Right ventricle myocardium superior (tissue), 1 donor: Measurements from ENCODE around the gene USP6NL. TPM values are rescaled to one million over a fixed set of nuclear protein-coding genes. Genes with fewer than 3 reads are reported as not detected.

Experiments
- ATAC-seq: fragments of 200-7000 bp; cut with Tn5 transposase; one replicate; pipeline ENCODE4 v1.9.1; 2020; ENCODE audit warnings: mild to moderate bottlenecking; ENCODE audit not compliant: poor library complexity
- DNase-seq: peaks from one replicate; pipeline ENCODE4 v3.0.0-alpha.2; 2020
- intact Hi-C: fragments of 100-400 bp; cut with DNase I; formaldehyde crosslinking; loops from one replicate; pipeline ENCODE4 v1.11.2; 2022
- total RNA-seq: library from RNA; stranded (reverse); fragmentation: NEBNext Ultra II Directional; extraction: Animal tissue kit (Norgen Biotek cat#: 25700); gene quantifications from one replicate; pipeline ENCODE4 v1.2.1, GENCODE V29; 2021
- donor health status: DM: no; HTN: yes; CAD: no; lungs with severe emphysema.

USP6NL gene
- total RNA-seq, 1 donor from 2014 or later = 5.2 TPM

DNA sequence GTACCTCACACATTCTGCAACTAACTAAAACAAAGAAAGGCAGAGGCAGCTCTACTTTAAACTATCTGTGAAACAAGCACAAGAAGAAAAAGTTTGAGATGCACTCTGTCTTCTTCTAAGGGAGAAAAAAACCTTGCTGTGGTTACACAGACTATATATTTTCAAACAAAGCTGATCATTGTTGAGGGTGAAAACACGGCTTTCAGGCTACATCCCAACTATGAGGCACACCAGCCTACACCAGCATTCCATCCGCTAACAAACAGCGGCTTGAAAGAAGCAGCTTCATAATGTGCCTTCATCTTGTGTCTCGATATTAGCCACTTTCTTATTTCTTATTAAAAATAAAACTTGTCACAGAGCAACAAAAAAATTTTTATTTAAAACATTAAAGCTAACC is 79.1 kb downstream of the USP6NL start:
- DNase-seq (no peak), ATAC-seq (peak; percentile 68)
- intact Hi-C loops = no loop called here

DNA sequence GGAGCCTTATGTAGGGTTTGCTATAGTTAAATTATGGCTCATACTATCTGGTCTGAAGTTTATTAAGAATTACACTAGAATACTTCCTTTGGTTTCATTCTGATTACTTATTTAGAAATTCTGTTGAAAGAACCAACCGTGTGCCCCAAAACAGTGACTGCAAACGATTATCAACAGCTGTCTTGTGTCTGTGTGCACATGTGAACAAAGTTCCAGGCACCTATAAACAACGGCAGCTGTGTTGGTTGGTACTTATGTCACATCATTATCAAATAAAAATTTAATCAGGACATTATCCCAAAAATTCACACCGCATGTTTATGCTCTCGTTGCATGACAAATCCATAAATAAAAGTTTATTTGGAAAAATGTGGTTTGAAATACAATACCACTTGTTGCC is 80.6 kb downstream of the USP6NL start:
- no peak for ATAC-seq
- no peak for DNase-seq
- intact Hi-C loops = no loop called here

- intact Hi-C loops = loop anchor here (10.0 kb wide), 1 partner anchor 85 kb away; the partner anchor contains the start of gene USP6NL
- DNase-seq = no peak
- ATAC-seq = no peak
These were observed 82.1 kb downstream of the USP6NL start for GRCh38 chr10:11529276-11529903.

GRCh38 chr10:11528286-11528685 is 83.2 kb downstream of the USP6NL start:
- no peak for DNase-seq
- no peak for ATAC-seq
- intact Hi-C loops = loop anchor here (10.0 kb wide), 1 partner anchor 87 kb away; the partner anchor contains the start of gene USP6NL

- ATAC-seq (no peak), DNase-seq (no peak)
- intact Hi-C loops = loop anchor here (10.0 kb wide), 1 partner anchor 87 kb away; the partner anchor contains the start of gene USP6NL
These were observed 83.7 kb downstream of the USP6NL start for GRCh38 chr10:11527691-11528255.

DNA sequence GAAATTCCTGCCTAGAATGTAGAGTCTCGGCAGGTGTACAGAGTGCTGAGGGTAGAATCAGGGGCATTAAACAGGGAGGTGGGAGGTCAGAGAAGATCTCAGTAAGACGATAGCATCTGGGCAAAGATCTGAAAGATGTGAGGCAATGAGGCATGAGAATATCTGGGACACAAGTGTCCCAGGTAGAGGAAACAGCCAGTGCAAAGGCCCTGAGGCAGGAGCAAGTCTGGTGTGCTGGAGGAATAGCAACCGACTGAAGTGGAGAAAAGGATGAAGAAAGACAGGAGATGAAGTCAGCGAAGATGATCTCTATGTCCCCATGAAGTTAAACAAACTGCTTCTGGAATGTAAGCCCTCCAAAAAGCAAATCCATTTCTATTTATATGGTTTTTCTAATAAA is 84.4 kb downstream of the USP6NL start:
- no peak for DNase-seq
- ATAC-seq = no peak
- intact Hi-C loops = loop anchor here (10.0 kb wide), 1 partner anchor 88 kb away; the partner anchor contains the start of gene USP6NL

GRCh38 chr10:11525503-11525902 is 85.9 kb downstream of the USP6NL start:
- peak; percentile 71 for ATAC-seq
- peak; percentile 84 for DNase-seq
- intact Hi-C loops = loop anchor here (10.0 kb wide), 1 partner anchor 89 kb away; the partner anchor contains the start of gene USP6NL

- ATAC-seq (peak; percentile 85), DNase-seq (peak; percentile 56)
- intact Hi-C loops = loop anchor here (10.0 kb wide), 1 partner anchor 92 kb away; the partner anchor contains the start of gene USP6NL
These were observed 88.6 kb downstream of the USP6NL start for GRCh38 chr10:11522821-11523245.

DNA sequence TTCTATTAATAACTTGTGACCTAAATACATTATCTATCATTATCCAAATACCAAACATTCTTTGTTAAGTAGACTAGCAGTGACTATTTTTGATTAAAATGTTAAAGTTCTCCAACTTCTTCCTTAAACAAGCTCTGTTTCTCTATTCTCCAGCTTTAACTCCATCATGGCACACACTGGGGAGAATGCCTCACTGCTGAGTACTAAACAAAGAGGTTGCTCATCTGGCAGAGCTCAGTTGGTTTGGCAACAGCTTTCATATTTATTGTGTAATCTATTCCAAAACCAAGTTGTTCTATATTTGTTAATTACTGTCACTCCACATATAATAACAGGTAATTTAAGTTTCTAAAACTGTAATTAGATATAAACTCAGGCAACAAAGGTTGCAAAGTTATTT is 89.6 kb downstream of the USP6NL start:
- intact Hi-C loops = loop anchor here (10.0 kb wide), 1 partner anchor 93 kb away; the partner anchor contains the start of gene USP6NL
- peak; percentile 71 for ATAC-seq
- DNase-seq = no peak

- ATAC-seq = no peak
- DNase-seq = no peak
- intact Hi-C loops = loop anchor here (10.0 kb wide), 1 partner anchor 94 kb away; the partner anchor contains the start of gene USP6NL
These were observed 90.6 kb downstream of the USP6NL start for GRCh38 chr10:11520892-11521291.

DNA sequence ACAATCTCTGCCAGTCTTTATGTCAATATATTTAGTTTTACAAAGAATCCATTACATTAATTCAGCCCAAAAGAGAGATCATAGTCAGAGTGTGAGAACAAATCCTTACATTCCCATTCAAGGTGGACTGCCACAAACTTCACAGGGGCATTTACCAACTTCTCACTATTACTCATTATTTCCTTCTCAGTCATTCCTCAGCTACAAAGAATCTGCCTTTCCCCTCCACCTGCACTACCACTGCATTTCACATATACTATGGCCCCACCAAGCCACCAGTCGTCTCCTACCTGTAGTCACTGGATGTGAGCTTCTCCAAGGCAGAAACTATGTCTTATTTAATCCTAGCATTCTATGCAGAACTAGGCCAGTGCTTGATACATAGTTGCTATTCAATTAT is 94.3 kb downstream of the USP6NL start:
- intact Hi-C loops = loop anchor here (5.0 to 10.0 kb wide), 2 partner anchors 210 to 238 kb away; no protein-coding TSS in a partner anchor
- DNase-seq (no peak), ATAC-seq (no peak)

GRCh38 chr10:11516431-11516746 is 95.1 kb downstream of the USP6NL start:
- intact Hi-C loops = loop anchor here (5.0 to 10.0 kb wide), 2 partner anchors 211 to 238 kb away; no protein-coding TSS in a partner anchor
- DNase-seq (no peak), ATAC-seq (no peak)

DNA sequence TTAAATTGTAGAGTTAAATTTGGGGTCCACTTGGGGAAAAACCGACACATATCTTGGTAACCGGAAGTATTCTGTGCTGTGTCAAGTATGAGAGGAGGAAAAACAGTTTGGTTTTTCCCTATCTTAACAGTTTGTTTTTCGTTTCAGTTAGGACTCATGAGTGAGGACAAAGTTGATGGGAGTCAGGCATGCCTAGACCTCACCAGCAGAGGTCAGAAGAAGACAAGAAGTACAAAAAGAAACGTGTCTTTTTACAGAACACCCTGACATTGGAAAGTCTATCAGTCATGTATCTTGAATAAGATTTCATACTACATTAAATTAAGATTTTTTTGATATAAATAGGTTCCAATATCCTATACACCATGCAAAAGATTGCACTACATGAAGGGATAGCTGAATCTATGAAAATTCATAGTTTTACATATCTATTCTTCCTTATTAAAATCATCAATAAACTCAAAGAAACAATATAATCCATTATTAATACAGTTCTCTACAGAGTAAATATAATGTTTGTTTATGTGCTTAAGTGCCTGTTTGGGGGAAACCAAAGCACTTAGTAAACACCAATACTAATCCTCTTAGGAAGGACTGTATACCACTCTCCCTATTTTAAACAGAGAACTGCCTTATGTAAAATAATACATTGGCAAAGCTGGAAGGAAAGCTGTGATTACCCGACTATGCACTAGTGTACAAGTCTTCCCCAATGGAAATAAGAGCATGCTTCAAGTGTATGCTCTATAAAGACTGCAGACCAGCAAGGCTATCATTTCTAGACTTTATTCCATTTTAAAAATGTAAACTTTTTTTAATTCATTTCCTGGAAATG is 95.6 kb downstream of the USP6NL start:
- ATAC-seq (peak; percentile 90), DNase-seq (no peak)
- intact Hi-C loops = loop anchor here (5.0 to 10.0 kb wide), 2 partner anchors 211 to 239 kb away; no protein-coding TSS in a partner anchor

DNA sequence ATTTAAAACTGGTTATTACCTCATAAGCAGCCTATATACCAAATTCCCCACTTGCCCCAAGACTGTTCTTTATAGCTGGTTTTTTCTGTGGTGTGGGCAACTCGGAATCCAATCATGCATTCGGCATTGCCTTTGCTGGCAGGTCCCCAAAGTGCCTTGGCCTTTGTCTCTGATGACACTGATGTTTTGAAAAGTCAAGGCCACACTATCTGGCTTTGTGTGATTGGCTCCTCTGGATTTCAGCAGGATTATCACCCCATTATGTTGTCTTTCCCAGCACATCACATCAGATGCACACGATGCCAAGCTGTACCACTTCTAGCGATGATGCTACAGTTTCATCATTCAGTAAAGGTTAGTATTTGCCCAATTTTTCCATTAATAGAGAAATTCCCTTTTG is 97.7 kb downstream of the USP6NL start:
- intact Hi-C loops = loop anchor here (10.0 kb wide), 1 partner anchor 241 kb away; no protein-coding TSS in a partner anchor
- DNase-seq (no peak), ATAC-seq (no peak)

DNA sequence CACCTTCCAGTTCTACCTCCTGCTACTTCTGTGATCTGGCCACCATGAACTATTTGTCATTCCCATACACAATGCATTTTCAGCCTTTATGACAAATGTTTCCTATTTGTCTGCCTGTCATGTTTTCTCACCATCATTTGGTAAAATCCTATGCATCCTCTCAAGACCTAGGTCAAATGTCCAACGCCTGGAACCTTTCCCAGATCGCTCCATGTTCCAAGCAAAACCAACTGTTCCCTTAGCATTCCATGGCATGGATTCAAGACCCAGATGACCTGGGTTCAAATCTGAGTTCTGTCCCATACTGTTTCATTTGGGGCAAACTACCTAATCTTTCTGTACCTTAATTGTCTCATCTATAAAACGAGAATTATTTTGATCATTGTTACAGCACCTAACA is 98.9 kb downstream of the USP6NL start:
- ATAC-seq (no peak), DNase-seq (no peak)

GRCh38 chr10:11511321-11511720 is 100.1 kb downstream of the USP6NL start:
- ATAC-seq (no peak), DNase-seq (no peak)
- intact Hi-C loops = loop anchor here (10.0 kb wide), 1 partner anchor 243 kb away; no protein-coding TSS in a partner anchor

More for the DNA sequence above, 98.9 kb downstream of the USP6NL start:
- intact Hi-C loops = loop anchor here (10.0 kb wide), 1 partner anchor 242 kb away; no protein-coding TSS in a partner anchor

DNA sequence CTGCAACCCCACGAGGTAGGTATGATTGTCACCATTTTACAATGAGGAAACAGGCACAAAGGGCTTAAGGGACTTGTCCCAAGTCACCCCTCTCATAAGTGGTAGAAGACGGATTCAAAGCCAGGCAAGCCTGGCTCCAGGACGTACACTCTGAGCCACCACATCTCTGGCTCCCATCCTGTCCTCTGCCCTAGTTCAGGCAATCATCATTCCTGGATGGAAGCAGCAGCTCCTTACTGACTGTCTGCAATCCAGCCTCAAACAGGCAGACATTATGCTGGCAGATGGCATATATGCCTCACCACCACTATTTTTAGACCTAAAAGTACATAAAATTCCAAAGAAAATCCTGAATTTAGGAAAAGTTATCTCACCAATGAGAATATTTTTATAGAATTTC is 100.7 kb downstream of the USP6NL start:
- ATAC-seq (peak; percentile 53), DNase-seq (no peak)
- intact Hi-C loops = loop anchor here (10.0 kb wide), 1 partner anchor 244 kb away; no protein-coding TSS in a partner anchor

DNA sequence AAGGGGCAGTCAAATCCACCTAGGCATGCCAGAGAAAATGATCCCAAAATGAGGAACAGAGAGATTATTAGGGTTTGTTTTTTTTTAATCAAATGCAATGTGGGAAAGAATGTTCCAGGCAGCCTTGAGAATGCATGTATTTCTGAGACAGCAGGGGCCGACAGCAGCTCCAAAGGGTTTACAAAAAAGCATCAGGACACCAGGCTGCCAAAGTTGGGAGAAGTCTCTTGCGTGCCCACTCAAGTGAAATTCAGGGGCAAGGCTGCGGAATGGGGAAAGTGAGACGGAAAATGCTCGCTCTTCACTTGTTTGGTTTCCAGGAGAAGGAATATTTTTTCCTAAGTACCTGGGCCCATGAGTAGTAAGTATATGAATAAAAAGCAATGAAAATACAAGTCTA is 101.2 kb downstream of the USP6NL start:
- ATAC-seq (no peak), DNase-seq (no peak)
- intact Hi-C loops = loop anchor here (10.0 kb wide), 1 partner anchor 245 kb away; no protein-coding TSS in a partner anchor

DNA sequence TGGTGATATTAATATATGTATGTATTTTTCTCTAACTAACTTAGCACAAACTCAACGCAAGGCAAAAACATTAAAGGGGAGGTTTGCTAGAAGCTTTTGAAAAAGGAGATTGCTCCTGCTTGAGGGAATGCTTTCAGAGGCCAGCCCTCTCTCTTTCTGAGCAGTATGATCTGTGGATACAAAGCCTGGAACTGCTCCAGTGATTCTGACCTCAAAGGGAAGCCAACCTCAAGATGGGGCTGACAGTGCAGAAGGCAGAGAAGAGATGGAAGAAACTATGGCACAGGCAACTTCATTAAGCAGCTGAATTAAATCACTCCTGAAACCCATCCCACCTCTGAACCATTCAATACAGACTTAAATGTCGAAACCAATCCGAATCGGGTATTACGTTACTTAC is 102.4 kb downstream of the USP6NL start:
- no peak for ATAC-seq
- intact Hi-C loops = no loop called here
- DNase-seq = no peak
